DND-41 (cell line): ENCODE measurements around the gene ZNF638.

Experiments
- ATAC-seq: fragments of 200-7000 bp; cut with Tn5 transposase; 3 replicates; pipeline ENCODE4 v1.9.1; 2021; ENCODE audit warnings: low read depth; ENCODE audit not compliant: insufficient read depth
- DNase-seq: peaks from one replicate; pipeline ENCODE4 v3.0.0-alpha.2; 2020
- H2AFZ ChIP-seq: 2 replicates; pipeline ENCODE4 v1.6.0; 2012; ENCODE audit warnings: low read depth, low read length
- H3K27ac ChIP-seq: 2 replicates; pipeline ENCODE4 v1.5.1; 2012; ENCODE audit warnings: low read length, inconsistent platforms
- H3K27me3 ChIP-seq: fragments of 200-600 bp; sonication (generic); 2 replicates; pipeline ENCODE4 v1.6.0; 2012; ENCODE audit warnings: low read length, mild to moderate bottlenecking, inconsistent platforms; ENCODE audit not compliant: insufficient read depth, poor library complexity
- H3K36me3 ChIP-seq: 2 replicates; pipeline ENCODE4 v1.5.1; 2012; ENCODE audit warnings: low read length, inconsistent platforms; ENCODE audit not compliant: insufficient read depth
- H3K4me1 ChIP-seq: 2 replicates; pipeline ENCODE4 v1.5.1; 2012; ENCODE audit warnings: mild to moderate bottlenecking, low read length; ENCODE audit not compliant: insufficient read depth
- H3K4me2 ChIP-seq: 2 replicates; pipeline ENCODE4 v1.6.0; 2012; ENCODE audit warnings: mild to moderate bottlenecking, moderate library complexity, low read length, inconsistent platforms; ENCODE audit not compliant: insufficient read depth
- H3K4me3 ChIP-seq, 2 experiments: fragments of 200-600 bp in 1 of 2; shearing (Covaris generic) in 1 of 2; 2 replicates each; pipeline ENCODE4 v1.5.1; 2012 to 2016; ENCODE audit warnings: inconsistent platforms in 2 of 2, low read length in 2 of 2, mild to moderate bottlenecking in 2 of 2, low read depth in 1 of 2, moderate library complexity in 1 of 2
- H3K79me2 ChIP-seq: 2 replicates; pipeline ENCODE4 v1.6.0; 2012; ENCODE audit warnings: low read length, inconsistent platforms; ENCODE audit not compliant: insufficient read depth
- H3K9ac ChIP-seq: 2 replicates; pipeline ENCODE4 v1.6.0; 2012; ENCODE audit warnings: low read depth, mild to moderate bottlenecking, inconsistent platforms, low read length, moderate library complexity
- H3K9me3 ChIP-seq: 2 replicates; pipeline ENCODE4 v1.5.1; 2012; ENCODE audit warnings: low read length, moderate library complexity, mild to moderate bottlenecking, inconsistent platforms; ENCODE audit not compliant: insufficient read depth, severe bottlenecking
- H4K20me1 ChIP-seq: 2 replicates; pipeline ENCODE4 v1.6.0; 2012; ENCODE audit warnings: low read length; ENCODE audit not compliant: insufficient read depth
- EZH2 ChIP-seq: IDR thresholded peaks from 3 replicates; pipeline ENCODE4 v1.6.1; 2012; ENCODE audit warnings: borderline replicate concordance, low read depth, mild to moderate bottlenecking, moderate library complexity, low read length, inconsistent platforms; ENCODE audit not compliant: severe bottlenecking
- TF ChIP-seq, protein P1 (sequence below): IDR thresholded peaks from 2 replicates; pipeline ENCODE4 v1.5.1; 2012; ENCODE audit warnings: borderline replicate concordance, low read length, moderate library complexity, mild to moderate bottlenecking; ENCODE audit not compliant: poor library complexity, severe bottlenecking; ENCODE audit errors: extremely low read depth

The ZNF638 gene

DNA sequence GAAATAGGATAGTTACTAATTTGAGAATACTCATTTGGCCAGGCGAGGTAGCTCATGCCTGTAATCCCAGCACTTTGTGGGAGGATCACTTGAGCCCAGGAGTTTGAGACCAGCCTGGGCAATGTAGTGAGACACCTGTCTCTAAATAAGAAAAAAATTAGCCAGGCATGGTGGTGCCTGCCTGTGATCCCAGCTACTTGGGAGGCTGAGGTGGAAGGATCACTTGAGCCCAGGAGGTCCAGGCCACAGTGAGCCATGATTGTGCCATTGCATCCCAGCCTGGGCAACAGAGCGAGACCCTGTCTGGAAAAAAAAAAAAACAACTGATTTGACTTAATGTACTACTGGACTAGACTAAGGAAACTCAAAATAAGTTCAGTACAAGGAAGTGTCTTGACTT, 32.7 kb upstream of the ZNF638 start:
- H3K4me2 ChIP-seq, result no peak overlapping the region
- H3K4me3 ChIP-seq, result no peak overlapping the region
- H3K9ac ChIP-seq, result no peak overlapping the region
- no peaks in the 10 kb centered on the region for H3K4me1 ChIP-seq
- peaks cover 3% of the 10 kb centered on the region for H3K27me3 ChIP-seq
- no peak for ATAC-seq
- no peak overlapping the region for H2AFZ ChIP-seq
- no peaks in the 10 kb centered on the region for H3K36me3 ChIP-seq
- TF ChIP-seq, protein P1, sequence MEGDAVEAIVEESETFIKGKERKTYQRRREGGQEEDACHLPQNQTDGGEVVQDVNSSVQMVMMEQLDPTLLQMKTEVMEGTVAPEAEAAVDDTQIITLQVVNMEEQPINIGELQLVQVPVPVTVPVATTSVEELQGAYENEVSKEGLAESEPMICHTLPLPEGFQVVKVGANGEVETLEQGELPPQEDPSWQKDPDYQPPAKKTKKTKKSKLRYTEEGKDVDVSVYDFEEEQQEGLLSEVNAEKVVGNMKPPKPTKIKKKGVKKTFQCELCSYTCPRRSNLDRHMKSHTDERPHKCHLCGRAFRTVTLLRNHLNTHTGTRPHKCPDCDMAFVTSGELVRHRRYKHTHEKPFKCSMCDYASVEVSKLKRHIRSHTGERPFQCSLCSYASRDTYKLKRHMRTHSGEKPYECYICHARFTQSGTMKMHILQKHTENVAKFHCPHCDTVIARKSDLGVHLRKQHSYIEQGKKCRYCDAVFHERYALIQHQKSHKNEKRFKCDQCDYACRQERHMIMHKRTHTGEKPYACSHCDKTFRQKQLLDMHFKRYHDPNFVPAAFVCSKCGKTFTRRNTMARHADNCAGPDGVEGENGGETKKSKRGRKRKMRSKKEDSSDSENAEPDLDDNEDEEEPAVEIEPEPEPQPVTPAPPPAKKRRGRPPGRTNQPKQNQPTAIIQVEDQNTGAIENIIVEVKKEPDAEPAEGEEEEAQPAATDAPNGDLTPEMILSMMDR, result no peak
- TF ChIP-seq EZH2, result no peak
- H3K27ac ChIP-seq, result no peak overlapping the region
- no peaks in the 10 kb centered on the region for H4K20me1 ChIP-seq
- H3K9me3 ChIP-seq, result no peaks in the 10 kb centered on the region
- no peaks in the 10 kb centered on the region for H3K79me2 ChIP-seq
- DNase-seq, result no peak

DNA sequence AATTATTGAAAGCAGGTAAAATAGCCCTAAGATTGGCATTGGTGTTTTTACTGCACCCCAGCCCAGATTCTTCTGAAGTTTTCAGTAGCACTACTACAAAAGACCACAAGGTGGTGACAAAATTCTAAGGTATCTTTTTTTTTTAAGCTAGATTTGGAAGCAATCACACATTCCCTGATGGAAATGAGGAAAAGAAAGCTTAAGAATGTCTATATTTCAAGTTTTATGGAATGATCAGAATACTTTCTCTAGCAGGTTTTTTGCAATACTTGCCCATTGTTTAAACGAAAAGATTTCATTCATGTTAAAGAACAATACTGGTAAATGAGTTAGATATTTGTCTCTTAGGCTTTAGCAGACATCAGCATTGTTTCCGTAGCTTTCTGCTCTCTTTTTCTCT, 32.1 kb upstream of the ZNF638 start:
- Histone ChIP-seq H3K4me3 (no peak overlapping the region), H3K4me2 (no peak overlapping the region), H3K36me3 (no peaks in the 10 kb centered on the region), H4K20me1 (no peaks in the 10 kb centered on the region), H2AFZ (no peak overlapping the region), H3K27ac (no peak overlapping the region), H3K27me3 (peaks cover 3% of the 10 kb centered on the region), H3K79me2 (no peaks in the 10 kb centered on the region), H3K9ac (no peak overlapping the region), H3K4me1 (no peaks in the 10 kb centered on the region), H3K9me3 (no peaks in the 10 kb centered on the region)
- no peak for DNase-seq
- no peak for TF ChIP-seq EZH2
- TF ChIP-seq, protein P1, result peak; percentile 78
- ATAC-seq, result no peak

DNA sequence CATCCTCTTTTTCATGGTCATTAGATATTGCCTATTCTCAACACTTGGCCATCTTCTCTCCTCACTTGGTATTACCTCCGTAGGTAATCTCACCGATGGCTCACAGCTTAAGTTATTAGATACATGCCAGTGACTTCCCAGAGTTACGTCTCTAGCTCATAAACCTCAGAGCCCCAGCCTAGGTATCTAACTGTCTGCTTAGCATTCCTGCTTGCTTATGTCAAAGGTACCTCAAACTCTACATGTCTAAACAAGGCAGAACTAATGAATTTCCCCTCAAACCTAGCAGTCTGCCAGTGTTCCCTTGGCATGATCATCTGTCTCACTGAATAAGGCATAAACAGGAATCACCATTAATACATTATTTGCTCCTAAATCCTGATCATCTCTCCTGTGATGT, 27.7 kb upstream of the ZNF638 start:
- no peaks in the 10 kb centered on the region for H3K79me2 ChIP-seq
- no peak for ATAC-seq

More for the DNA sequence above, 27.7 kb upstream of the ZNF638 start:
- no peak overlapping the region for H3K27ac ChIP-seq
- H3K4me2 ChIP-seq, result no peak overlapping the region
- no peak for DNase-seq
- H4K20me1 ChIP-seq, result no peaks in the 10 kb centered on the region
- H3K4me1 ChIP-seq, result no peaks in the 10 kb centered on the region
- no peak overlapping the region for H3K4me3 ChIP-seq
- H3K27me3 ChIP-seq, result peaks cover 3% of the 10 kb centered on the region
- no peaks in the 10 kb centered on the region for H3K9me3 ChIP-seq
- H3K9ac ChIP-seq, result no peak overlapping the region
- TF ChIP-seq, protein P1, result no peak
- no peak for TF ChIP-seq EZH2
- no peaks in the 10 kb centered on the region for H3K36me3 ChIP-seq
- H2AFZ ChIP-seq, result no peak overlapping the region
